DND-41 (cell line): ENCODE measurements around the gene RNF138.

Experiments
- ATAC-seq: fragments of 200-7000 bp; cut with Tn5 transposase; 3 replicates; pipeline ENCODE4 v1.9.1; 2021; ENCODE audit warnings: low read depth; ENCODE audit not compliant: insufficient read depth
- DNase-seq: peaks from one replicate; pipeline ENCODE4 v3.0.0-alpha.2; 2020
- H2AFZ ChIP-seq: 2 replicates; pipeline ENCODE4 v1.6.0; 2012; ENCODE audit warnings: low read depth, low read length
- H3K27ac ChIP-seq: 2 replicates; pipeline ENCODE4 v1.5.1; 2012; ENCODE audit warnings: low read length, inconsistent platforms
- H3K27me3 ChIP-seq: fragments of 200-600 bp; sonication (generic); 2 replicates; pipeline ENCODE4 v1.6.0; 2012; ENCODE audit warnings: low read length, mild to moderate bottlenecking, inconsistent platforms; ENCODE audit not compliant: insufficient read depth, poor library complexity
- H3K36me3 ChIP-seq: 2 replicates; pipeline ENCODE4 v1.5.1; 2012; ENCODE audit warnings: low read length, inconsistent platforms; ENCODE audit not compliant: insufficient read depth
- H3K4me1 ChIP-seq: 2 replicates; pipeline ENCODE4 v1.5.1; 2012; ENCODE audit warnings: mild to moderate bottlenecking, low read length; ENCODE audit not compliant: insufficient read depth
- H3K4me2 ChIP-seq: 2 replicates; pipeline ENCODE4 v1.6.0; 2012; ENCODE audit warnings: mild to moderate bottlenecking, moderate library complexity, low read length, inconsistent platforms; ENCODE audit not compliant: insufficient read depth
- H3K4me3 ChIP-seq, 2 experiments: fragments of 200-600 bp in 1 of 2; shearing (Covaris generic) in 1 of 2; 2 replicates each; pipeline ENCODE4 v1.5.1; 2012 to 2016; ENCODE audit warnings: inconsistent platforms in 2 of 2, low read length in 2 of 2, mild to moderate bottlenecking in 2 of 2, low read depth in 1 of 2, moderate library complexity in 1 of 2
- H3K79me2 ChIP-seq: 2 replicates; pipeline ENCODE4 v1.6.0; 2012; ENCODE audit warnings: low read length, inconsistent platforms; ENCODE audit not compliant: insufficient read depth
- H3K9ac ChIP-seq: 2 replicates; pipeline ENCODE4 v1.6.0; 2012; ENCODE audit warnings: low read depth, mild to moderate bottlenecking, inconsistent platforms, low read length, moderate library complexity
- H3K9me3 ChIP-seq: 2 replicates; pipeline ENCODE4 v1.5.1; 2012; ENCODE audit warnings: low read length, moderate library complexity, mild to moderate bottlenecking, inconsistent platforms; ENCODE audit not compliant: insufficient read depth, severe bottlenecking
- H4K20me1 ChIP-seq: 2 replicates; pipeline ENCODE4 v1.6.0; 2012; ENCODE audit warnings: low read length; ENCODE audit not compliant: insufficient read depth
- CTCF ChIP-seq: IDR thresholded peaks from 2 replicates; pipeline ENCODE4 v1.5.1; 2012; ENCODE audit warnings: borderline replicate concordance, low read length, moderate library complexity, mild to moderate bottlenecking; ENCODE audit not compliant: poor library complexity, severe bottlenecking; ENCODE audit errors: extremely low read depth
- EZH2 ChIP-seq: IDR thresholded peaks from 3 replicates; pipeline ENCODE4 v1.6.1; 2012; ENCODE audit warnings: borderline replicate concordance, low read depth, mild to moderate bottlenecking, moderate library complexity, low read length, inconsistent platforms; ENCODE audit not compliant: severe bottlenecking

The RNF138 gene

GRCh38 chr18:32060026-32060425 lies 31.6 kb upstream of the RNF138 start:
- H3K4me2 ChIP-seq: no peak overlapping the region
- no peak overlapping the region for H3K27ac ChIP-seq
- no peak for DNase-seq
- no peak overlapping the region for H2AFZ ChIP-seq
- H3K27me3 ChIP-seq: no peaks in the 10 kb centered on the region
- no peaks in the 10 kb centered on the region for H3K36me3 ChIP-seq
- no peak overlapping the region for H3K9ac ChIP-seq
- no peaks in the 10 kb centered on the region for H3K9me3 ChIP-seq
- H3K79me2 ChIP-seq: no peaks in the 10 kb centered on the region
- no peaks in the 10 kb centered on the region for H4K20me1 ChIP-seq
- H3K4me1 ChIP-seq: peaks cover 7% of the 10 kb centered on the region
- TF ChIP-seq EZH2: no peak
- no peak for TF ChIP-seq CTCF
- H3K4me3 ChIP-seq: no peak overlapping the region
- ATAC-seq: peak; percentile 76

- Histone ChIP-seq H3K36me3 (no peaks in the 10 kb centered on the region), H4K20me1 (no peaks in the 10 kb centered on the region), H2AFZ (no peak overlapping the region), H3K79me2 (no peaks in the 10 kb centered on the region), H3K9me3 (no peaks in the 10 kb centered on the region), H3K4me2 (no peak overlapping the region), H3K9ac (no peak overlapping the region), H3K4me1 (no peaks in the 10 kb centered on the region), H3K4me3 (no peak overlapping the region), H3K27ac (no peak overlapping the region), H3K27me3 (no peaks in the 10 kb centered on the region)
- TF ChIP-seq EZH2: no peak
- TF ChIP-seq CTCF: no peak
- no peak for ATAC-seq
- DNase-seq: no peak
These were observed 24.1 kb upstream of the RNF138 start for GRCh38 chr18:32067375-32068167.

GRCh38 chr18:32072321-32072720 lies 19.4 kb upstream of the RNF138 start:
- Histone ChIP-seq H3K27ac (no peak overlapping the region), H3K9me3 (no peaks in the 10 kb centered on the region), H3K36me3 (no peaks in the 10 kb centered on the region), H3K4me1 (no peaks in the 10 kb centered on the region), H3K4me3 (no peak overlapping the region), H2AFZ (no peak overlapping the region), H4K20me1 (no peaks in the 10 kb centered on the region), H3K27me3 (no peaks in the 10 kb centered on the region), H3K4me2 (no peak overlapping the region), H3K9ac (no peak overlapping the region), H3K79me2 (no peaks in the 10 kb centered on the region)
- ATAC-seq: peak; percentile 74
- TF ChIP-seq EZH2 (no peak), CTCF (peak; percentile 69)
- peak; percentile 24 for DNase-seq

- ATAC-seq (no peak), DNase-seq (no peak)
- Histone ChIP-seq H3K36me3 (no peaks in the 10 kb centered on the region), H3K4me3 (no peak overlapping the region), H3K9ac (no peak overlapping the region), H3K4me1 (no peaks in the 10 kb centered on the region), H3K79me2 (no peaks in the 10 kb centered on the region), H3K9me3 (no peaks in the 10 kb centered on the region), H3K27me3 (no peaks in the 10 kb centered on the region), H3K27ac (no peak overlapping the region), H3K4me2 (no peak overlapping the region), H2AFZ (no peak overlapping the region), H4K20me1 (no peaks in the 10 kb centered on the region)
- TF ChIP-seq EZH2 (no peak), CTCF (no peak)
These were observed 17.5 kb upstream of the RNF138 start for GRCh38 chr18:32074206-32074605.
